ENCODE results near the gene TMEM253.

- peak; percentile 83 to 95 (median 92) for TF ChIP-seq CTCF (IDR thresholded peaks at IDR 0.05 in 8 of 11, conservative IDR thresholded peaks at IDR 0.05 in 3 of 11)
- peak; percentile 36 to 59 (median 40) for TF ChIP-seq POLR2A (IDR thresholded peaks at IDR 0.05)
- TF ChIP-seq POLR2AphosphoS5 (IDR thresholded peaks at IDR 0.05): peak; percentile 96 to 98 (median 96)
These were observed 3.0 kb downstream of the TMEM253 start for GRCh38 chr14:21103710-21104447.

All from spleen (tissue), 7 donors.